Suppressor macrophage treated with lipopolysaccharide for 1 hour (primary cell): ENCODE measurements around the gene TEAD2.
"Not testable (repeated sequence)": the region's sequence is repeated elsewhere in the genome, so short reads cannot be mapped to it uniquely, and the experiment has no call there.

Experiments used
- DNase-seq, 3 donors: peaks; one replicate each; pipeline ENCODE4 v3.0.0-alpha.2; 2020 to 2022

Gene TEAD2

DNA sequence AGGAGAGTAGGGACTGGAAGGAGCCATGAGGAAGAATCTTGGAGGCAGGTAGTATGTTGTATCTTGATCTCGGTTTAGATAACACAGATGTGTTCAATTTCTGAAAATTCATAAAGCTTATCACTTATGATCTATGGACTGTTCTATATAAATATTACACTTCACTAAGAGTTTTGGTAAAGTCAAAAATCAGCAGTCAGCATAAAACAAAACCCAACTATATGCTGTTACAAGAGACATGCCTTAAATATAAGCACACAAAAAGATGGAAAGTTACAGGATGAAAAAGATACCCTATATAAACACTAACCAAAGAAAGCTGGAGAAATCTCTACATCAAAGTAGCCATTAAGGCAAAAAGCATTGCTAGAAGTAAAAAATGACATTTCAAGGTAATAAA lies 21.4 kb upstream of the TEAD2 start:
- DNase-seq = no peak

DNA sequence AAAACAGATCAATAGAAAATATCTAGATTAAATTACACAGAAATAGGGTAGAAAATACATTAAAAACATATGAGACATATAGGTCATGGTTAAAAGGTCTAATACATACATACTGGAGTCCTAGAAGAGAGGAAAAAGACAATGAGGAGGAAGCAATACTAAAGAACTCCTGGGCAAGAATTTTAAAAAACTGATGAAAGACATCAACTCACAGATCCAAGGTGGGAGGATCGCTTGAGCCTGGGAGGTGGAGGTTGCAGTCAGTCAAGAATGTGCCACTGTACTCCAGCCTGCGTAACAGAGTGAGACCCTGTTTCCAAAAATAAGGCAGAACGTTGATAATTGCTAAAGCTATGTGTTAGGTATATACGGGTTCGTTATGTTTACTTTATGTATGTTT lies 20.4 kb upstream of the TEAD2 start:
- no peak for DNase-seq

DNA sequence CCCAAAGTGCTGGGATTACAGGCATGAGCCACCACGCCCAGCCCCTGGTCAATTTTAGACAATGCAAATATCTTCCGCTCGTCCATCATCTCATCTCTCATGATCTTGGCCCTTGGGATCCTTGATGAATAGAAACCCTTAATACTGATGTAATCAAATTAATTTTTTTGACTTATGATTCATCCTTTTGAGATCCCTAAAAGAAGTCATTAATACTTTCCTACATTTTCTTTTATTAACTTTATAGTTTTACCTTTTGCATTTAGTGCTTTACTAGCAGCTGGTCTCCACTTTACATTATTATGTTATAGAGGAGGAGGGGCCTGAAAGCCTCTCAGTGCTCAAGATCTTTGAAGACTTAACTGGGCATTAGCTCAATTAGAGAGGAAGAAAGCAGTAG lies 18.2 kb upstream of the TEAD2 start:
- no peak for DNase-seq

- DNase-seq = no peak
Observed at GRCh38 chr19:49378512-49378911, 16.3 kb upstream of the TEAD2 start.

DNA sequence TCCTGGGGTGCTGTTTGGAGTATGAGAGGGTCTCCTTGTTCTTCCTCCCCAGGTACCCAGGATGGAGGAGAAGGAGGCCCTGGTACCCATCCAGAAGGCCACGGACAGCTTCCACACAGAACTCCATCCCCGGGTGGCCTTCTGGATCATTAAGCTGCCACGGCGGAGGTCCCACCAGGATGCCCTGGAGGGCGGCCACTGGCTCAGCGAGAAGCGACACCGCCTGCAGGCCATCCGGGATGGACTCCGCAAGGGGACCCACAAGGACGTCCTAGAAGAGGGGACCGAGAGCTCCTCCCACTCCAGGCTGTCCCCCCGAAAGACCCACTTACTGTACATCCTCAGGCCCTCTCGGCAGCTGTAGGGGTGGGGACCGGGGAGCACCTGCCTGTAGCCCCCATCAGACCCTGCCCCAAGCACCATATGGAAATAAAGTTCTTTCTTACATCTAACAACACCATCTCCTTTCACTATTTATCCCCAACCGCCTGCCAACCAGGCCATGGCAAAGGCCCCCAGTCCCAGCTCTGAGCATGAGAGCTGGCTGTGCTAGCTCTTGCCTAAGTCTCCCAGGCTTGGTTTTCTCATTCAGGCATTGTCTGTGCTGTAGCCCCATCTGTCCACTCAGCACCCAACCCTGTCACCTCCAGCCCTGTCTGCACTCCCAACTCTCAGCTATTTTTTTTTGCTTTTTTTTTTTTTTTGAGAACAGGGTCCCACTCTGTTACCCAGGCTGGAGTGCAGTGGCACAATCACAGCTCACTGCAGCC lies 12.6 kb upstream of the TEAD2 start:
- DNase-seq = no peak

DNA sequence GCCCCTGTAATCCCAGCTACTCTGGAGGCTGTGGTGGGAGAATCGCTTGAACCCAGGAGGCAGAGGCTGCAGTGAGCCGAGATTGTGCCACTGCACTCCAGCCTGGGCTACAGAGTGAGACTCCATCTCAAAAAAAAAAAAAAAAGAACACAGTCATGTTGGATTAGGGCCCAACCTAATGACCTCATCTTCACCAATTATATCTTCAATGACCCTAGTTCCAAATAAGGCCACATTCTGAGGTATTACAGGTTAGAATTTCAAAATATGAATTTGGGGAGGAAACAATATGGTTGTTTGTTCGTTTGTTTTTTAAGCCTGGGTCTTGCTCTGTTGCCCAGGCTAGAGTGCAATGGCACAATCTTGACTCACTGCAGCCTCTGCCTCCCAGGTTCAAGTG lies 11.0 kb upstream of the TEAD2 start:
- not testable (repeated sequence) for DNase-seq

DNA sequence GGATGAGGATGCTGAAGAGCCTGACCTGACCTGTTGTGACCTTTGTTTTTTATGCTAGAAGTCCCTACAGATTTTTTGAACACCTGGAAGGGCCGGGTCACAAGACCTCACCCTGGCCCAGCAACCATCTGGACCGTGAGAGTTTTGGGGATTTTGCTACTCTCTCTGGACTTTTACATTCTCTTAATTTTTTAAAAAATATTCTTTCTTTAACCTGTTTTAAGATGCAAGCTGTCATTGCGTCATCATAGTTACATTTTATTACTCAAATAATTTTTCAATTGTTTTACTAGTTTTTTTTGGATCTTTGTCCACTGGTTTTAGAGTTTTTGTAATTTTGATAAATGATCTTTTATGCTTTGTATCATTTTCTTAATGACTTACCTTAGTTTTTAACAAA lies 9.0 kb upstream of the TEAD2 start:
- DNase-seq = no peak

DNA sequence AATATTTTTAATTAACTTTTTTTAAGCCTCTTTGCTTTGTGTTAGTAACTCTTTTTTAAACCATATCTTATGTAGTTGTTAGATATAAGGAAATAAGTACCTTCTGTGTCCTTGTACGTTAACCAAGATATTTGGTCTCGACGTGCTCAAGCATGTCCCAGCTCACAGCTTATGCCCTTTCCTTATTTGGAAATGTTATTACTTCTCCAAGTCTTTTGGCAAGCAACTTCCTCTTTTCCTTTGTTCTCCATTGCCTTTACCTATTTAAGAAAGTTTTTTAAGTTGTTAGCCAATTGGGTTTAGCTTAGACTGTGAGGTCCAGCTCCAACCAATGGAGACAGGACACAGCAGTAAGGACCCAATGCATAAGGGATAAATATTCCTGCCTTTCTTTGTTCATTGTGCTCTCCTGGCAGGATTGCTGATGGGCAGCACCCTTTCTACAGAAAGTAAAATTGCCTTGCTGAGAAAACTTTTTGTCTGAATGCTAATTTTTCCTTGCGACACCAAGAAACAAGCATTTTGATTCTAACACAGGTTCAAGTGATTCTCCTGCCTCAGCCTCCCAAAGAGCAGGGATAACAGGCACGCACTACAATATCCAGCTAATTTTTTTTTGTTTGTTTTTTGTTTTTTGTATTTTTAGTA lies 6.6 kb upstream of the TEAD2 start:
- DNase-seq = no peak

GRCh38 chr19:49366110-49366509 lies 3.9 kb upstream of the TEAD2 start:
- no peak for DNase-seq

DNA sequence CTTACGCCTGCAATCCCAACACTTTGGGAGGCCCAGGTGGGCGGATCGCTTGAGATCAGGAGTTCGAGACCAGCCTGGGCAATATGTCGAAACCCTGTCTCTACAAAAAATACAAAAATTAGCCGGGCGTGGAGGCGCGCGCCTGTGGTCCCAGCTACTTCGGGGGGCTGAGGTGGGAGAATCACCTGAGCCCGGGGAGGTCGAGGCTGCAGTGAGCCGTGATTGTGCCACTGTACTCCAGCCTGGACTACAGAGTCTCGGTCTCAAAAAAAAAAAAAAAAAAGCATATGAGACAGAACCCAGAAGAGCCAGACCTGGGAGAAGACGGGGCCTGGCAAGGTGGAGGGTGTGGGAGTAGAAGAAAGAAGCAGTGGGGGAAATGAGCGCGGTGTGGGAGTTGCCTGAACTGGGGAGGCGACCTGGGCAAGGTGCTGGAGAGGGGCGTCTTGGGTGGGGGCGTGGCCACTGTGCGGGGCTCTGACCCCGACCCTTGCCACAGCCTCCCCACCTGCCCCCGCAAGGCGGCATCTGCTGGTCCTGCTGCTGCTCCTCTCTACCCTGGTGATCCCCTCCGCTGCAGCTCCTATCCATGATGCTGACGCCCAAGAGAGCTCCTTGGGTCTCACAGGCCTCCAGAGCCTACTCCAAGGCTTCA lies 2.0 kb upstream of the TEAD2 start:
- DNase-seq = no peak

- DNase-seq = peak; percentile 95 to 97 (median 97)
Observed at GRCh38 chr19:49363268-49364082, 1.3 kb upstream of the TEAD2 start, which contains the start of gene DKKL1. TSS of gene DKKL1 (plus strand) at chr19:49363877. CDS start at chr19:49363999, 122 bp downstream.

- DNase-seq = peak in 1 of 3 donors; percentile 19
Observed at GRCh38 chr19:49362929-49363267, 682 bp upstream of the TEAD2 start.

DNA sequence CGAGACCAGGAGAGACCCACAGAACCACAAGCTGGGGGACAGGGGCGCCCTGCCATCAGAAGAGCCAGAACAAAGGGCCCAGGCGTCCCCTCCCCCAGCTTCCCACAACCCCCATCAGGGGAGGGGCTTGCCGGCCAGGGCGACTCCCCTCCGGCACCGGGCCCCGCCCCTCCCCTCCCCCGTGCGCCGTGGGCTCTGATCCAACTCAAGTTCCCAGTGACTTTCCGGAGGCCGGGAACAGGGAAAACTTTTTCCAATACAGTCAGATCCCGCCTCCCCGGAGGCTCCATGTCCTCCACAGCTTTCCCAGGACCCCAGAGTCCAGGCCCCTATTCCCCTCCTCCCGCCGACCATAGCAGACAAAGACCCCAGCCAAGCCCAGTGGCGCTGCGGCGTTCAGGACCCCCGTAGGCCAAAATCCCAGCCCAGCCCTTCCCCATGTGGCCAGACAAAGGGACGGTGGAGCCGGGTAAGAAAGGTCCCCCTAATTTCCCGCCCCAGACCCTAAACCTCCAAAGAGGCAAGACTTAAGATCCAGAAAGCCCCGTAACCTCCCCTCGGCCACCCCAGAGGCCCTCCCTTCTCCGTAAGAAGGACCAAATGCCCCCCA lies 673 bp downstream of the TEAD2 start:
- peak in 1 of 3 donors; percentile 36 for DNase-seq

DNA sequence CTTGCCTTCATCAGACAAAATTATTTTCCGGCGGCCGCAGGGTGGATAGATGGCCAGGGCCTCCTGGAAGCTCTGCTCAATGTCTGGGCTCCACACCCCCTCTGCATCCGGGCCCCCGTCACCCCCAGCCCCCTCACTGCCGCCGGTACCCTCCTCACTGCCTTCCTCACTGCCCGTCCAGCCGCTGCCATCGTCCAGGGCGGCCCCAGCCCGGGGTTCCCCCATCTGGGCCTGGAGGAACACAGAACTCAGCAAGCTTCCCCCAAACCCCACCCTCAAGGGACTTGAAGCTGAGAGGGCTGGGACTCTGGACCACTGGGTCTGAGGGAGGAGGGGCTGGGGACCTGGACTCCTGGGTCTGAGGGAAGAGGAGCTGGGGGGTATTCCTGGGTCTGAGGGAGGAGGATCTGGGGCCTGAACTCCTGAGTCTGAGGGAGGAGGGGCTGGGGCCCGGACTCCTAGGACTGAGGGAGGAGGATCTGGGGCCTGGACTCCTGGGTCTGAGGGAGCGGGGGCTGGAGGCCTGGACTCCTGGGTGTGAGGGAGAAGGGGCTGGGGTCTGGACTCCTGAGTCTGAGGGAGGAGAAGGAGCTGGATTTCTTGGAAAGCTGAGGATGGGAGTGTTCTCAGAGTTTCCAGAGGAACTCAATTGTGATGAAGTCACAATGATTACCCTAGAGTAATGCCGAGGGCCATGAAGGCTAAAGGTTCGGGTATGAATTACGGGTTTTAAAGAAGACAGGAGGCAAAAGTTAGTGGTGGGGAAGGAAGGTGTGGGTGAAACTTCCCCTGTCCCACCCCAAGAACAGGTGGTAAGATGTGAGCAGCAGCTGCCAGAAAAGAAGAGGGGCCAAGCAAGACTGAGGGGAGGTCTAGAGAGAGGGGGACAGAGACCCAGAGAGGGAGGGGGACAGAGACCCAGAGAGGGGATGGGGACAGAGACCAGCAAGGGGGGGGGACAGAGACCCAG lies 2.1 kb downstream of the TEAD2 start:
- DNase-seq = peak; percentile 10 to 26 (median 20)

- no peak for DNase-seq
Observed at GRCh38 chr19:49357186-49357585, 5.0 kb downstream of the TEAD2 start.

DNA sequence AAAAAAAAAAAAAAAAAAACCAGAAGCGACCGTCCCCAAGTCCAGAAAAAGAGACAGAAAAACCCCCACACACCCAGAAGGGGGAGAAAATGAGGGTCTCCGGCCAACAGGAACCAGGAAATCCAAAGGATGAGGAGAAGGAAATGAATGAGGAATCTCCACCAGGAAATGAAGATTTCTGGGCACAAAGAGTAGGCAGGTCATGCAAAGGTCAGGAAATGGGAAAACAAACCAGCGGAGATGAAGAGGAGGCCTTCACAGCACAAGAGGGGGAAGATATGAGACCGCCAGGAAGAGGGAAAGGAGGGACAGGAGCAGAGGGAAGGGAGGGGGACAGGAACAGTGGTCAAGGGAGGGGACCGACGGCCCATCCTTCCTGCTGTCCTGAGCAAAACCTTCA lies 5.8 kb downstream of the TEAD2 start:
- no peak for DNase-seq

DNA sequence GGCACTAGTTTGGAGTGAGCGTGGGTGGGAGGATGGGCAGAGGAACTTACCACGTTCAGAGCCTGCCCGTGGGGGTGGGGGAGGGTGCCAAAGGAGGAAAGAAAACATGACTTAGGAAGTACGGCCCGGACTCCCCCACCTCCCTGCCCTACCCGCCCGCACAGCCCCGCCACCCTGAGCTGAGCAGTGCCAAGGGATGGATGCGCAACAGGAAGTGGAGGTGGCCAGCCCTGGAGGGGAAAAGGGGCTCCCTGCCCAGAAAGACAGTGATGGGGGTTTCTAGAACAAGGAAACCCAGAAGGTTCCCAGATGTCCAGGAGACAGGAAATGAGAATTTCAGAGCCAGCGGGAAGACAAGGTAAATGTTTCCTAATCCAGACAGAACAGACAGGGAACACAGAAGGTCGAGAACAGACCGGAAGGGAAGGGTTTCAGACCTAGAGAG lies 6.3 kb downstream of the TEAD2 start:
- DNase-seq = peak; percentile 45 to 76 (median 61)

DNA sequence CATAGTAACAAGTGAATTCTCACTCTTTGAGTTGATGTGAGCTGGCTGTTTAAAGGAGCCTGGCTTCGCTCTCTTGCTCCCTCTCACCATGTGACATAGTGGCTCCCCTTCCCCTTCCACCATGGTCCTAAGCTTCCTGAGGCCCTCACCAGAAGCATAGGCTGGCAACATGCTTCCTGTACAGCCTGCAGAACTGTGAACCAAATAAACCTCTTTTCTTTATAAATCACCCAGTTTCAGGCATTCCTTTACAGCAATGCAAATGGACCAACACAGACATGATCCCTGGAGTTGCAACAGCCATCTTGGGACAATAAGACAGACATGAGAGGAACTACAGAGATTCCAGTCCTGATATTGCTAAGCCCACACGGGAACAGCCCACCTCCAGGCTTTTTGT lies 12.6 kb downstream of the TEAD2 start:
- DNase-seq = no peak

GRCh38 chr19:49348305-49349189 lies 13.7 kb downstream of the TEAD2 start:
- DNase-seq = no peak

DNA sequence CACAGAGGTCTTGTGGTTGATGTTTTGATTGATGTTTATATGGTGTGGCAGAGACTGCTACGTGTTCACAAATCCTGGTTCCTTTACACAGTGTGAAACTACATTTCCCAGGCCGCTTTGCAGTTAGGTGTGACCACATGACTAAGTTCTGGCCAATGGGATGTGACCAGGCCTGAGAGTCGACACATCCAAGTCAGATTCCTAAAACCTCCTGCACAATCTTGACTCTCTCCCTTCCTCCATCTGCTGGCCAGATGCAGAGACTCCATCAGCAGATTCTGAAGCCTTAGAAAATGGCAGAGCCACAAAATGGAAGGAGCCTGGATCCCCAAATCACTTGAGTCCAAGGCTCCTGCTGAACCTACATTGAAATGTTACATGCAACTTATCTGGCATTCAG lies 14.4 kb downstream of the TEAD2 start:
- DNase-seq = peak; percentile 41 to 55 (median 42)
